NCI-H446 treated with DMSO at 0.1 percent for 48 hours (cell line): ENCODE measurements around the gene GKN1.
"Not testable (repeated sequence)": the region's sequence is repeated elsewhere in the genome, so short reads cannot be mapped to it uniquely, and the experiment has no call there.

Source experiments
- DNase-seq: peaks from one replicate; lab custom pipeline; 2025; lab: John Stamatoyannopoulos, UW

Gene GKN1

GRCh38 chr2:68974251-68974650, at the start of gene GKN1:
GKN1 (plus strand) TSS chr2:68974636; CDS start chr2:68974678, 42 bp downstream.
- DNase-seq, result no peak

DNA sequence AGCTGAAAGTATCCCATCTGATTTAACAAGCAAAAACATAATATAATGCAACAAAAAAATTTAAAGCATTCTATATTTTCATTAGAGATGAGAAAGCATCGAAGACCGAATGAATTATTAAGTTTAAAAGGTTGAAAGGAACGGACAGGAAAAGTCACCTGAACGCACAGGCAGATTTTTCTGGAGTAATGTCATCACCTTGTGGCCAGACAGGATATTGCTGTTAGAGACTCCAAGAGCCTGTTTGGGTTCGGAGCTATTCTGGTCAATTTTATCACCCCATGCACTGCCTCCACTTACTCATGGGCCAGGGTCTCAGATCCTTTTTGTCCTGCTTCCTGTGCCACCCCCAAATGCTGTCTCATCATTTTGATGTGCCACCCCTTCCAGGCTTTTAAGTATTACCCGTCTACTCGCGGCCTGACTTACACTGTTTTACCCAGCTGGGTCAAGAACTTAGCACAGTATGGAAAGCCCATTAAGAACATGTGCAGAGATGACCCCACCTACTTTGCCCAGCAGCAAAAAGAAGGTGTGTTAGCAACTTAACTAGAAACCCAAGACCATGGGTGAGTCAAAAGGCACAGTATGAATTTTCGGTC, 49.0 kb upstream of the GKN1 start:
- peak; percentile 11 for DNase-seq

DNA sequence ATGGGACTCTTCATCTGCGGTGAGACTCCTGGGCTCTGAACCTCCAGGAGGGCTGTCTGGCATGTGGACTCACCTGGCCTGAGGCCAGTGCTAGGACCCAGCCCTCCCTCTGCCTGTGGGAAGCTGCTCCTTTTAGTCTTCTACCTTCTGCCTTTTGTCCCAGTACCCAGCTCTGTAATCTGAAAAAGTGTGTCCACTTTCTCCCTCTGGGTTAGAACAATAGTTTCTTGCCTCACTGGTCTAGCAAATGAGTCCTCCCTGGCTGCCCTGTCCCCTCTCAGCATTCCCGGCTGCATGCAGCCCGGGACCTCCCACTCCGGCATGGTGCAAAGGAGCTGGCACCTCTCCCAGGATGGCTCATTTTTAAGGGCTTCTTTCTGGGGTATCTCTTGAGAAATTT, 47.6 kb upstream of the GKN1 start:
- DNase-seq, result no peak

GRCh38 chr2:68931149-68931711, 43.2 kb upstream of the GKN1 start:
- DNase-seq, result no peak

- DNase-seq, result no peak
These were observed 42.6 kb upstream of the GKN1 start for GRCh38 chr2:68931799-68932198.

DNA sequence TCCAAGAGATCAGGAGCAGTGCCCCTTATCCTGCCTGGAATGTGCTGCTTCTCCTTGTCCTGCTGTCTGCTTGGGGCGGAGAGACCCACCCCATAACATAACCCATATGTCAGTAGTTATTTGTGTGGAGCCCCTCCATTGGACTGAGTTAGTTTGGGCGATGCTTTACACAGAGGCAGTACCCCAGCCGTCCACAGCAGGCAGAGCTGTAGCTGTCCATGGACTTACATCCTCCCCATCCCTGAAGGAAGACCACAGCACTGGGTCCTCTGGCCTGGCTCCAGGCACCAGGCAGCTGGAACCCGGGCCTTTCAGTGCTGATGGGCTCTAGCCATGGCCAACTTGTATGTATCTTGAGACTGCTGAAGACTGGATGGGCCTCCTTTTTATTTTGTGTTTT, 42.0 kb upstream of the GKN1 start:
- DNase-seq, result no peak

- no peak for DNase-seq
These were observed 40.4 kb upstream of the GKN1 start for GRCh38 chr2:68934021-68934420.

- no peak for DNase-seq
These were observed 39.0 kb upstream of the GKN1 start for GRCh38 chr2:68935471-68935870.

DNA sequence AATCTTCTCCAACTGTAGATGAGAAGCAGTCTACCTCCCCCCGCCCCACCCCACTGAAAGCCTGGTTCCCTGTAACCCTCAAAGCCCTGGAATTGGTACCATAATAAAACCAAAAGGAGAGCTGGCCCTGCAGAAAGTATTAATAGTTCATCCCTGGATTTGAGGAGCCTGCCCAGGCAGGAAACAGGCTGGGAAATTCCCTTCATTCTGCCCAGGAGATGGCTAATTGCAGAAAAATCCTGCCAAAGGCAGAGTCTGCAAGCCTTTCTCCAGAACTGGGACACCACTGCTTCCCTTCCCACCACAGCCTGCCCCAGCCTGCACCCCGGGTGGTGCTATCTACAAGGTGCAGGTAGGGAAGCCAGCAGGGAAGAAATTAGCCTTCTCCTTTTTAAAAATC, 38.0 kb upstream of the GKN1 start:
- DNase-seq, result no peak

- no peak for DNase-seq
These were observed 37.5 kb upstream of the GKN1 start for GRCh38 chr2:68936889-68937288.

GRCh38 chr2:68937346-68938055, 36.9 kb upstream of the GKN1 start:
- no peak for DNase-seq

DNA sequence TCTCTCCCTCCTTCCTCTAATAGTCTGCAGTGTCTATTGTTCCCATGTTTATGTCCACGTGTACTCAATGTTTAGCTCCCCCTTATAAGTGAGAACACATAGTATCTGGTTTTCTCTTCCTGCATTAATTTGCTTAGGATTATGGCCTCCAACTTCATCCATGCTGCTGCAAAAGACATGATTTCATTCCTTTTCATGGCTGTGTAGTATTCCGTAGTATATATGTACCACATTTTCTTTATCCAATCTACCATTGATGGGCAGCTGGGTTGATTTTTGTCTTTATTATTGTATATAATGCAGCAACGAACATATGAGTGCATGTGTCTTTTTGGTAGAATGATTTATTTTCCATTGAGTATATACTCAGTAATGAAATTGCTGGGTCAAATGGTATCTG, 35.5 kb upstream of the GKN1 start:
- no peak for DNase-seq

DNA sequence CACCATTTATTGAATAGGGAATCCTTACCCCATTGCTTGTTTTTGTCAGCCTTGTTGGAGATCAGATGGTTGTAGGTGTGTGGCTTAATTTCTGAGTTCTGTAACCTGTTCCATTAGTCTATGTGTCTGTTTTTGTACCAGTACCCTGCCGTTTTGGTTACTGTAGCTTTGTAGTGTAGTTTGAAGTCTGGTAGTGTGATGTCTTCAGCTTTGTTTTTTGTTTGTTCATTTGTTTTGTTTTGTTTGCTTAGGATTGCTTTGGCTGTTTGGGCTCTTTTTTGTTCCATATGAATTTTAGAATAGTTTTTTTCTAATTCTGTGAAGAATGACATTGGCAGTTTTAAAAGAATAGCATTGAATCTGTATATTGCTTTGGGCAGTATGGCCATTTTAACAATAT, 34.5 kb upstream of the GKN1 start:
- DNase-seq, result no peak

DNA sequence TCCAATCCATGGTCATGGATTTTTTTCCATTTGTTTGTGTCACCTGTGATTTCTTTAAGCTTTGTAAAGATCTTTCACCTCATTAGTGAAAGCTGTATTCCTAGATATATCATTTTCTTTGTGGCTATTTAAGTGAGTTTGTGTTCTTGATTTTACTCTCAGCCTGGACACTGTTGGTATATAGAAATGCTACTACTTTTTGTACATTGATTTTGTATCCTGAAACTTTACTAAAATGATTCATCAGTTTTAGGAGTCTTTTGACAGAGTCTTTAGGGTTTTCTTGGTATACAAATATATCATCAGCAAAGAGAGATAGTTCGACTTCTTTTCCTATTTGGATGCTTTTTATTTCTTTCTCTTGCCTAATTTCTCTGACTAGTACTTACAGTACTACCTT, 34.1 kb upstream of the GKN1 start:
- no peak for DNase-seq

DNA sequence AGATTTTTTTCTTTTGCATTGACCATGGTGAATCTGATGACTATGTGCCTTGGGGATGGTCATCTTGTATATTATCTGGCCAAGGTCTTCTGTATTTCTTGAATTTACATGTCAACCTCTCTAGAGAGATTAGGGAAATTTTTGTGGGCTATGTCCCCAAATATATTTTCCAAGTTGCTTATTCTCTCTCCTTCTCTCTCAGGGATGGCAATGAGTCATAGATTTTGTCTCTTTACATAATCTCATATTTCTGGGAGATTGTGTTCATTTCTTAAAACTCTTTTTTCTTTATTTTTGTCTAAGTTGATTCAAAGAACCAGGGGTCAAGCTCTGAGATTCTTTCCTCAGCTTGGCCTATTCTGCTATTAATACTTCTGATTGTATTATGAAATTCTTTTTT, 31.6 kb upstream of the GKN1 start:
- no peak for DNase-seq

GRCh38 chr2:68943581-68944568, 30.6 kb upstream of the GKN1 start:
- peak; percentile 51 for DNase-seq

DNA sequence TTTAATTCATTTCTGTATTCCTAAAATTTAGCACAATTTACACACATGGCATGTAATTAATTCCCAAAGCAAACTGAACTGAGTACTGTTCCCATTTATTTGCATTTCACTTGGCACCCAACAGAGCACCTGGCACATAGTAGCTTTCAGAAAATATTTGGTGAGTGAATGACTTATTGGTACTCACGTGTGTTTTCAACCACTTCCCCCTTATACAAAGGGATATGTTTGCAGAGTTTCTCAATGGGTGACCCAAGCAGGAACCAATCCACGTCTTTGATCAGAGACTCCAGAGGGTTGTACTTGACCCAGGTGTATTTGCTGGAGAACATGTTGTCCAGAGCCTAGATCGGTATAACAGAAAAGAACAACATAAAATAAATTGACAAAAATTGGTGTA, 28.3 kb upstream of the GKN1 start:
- no peak for DNase-seq

- DNase-seq, result no peak
These were observed 25.7 kb upstream of the GKN1 start for GRCh38 chr2:68948710-68949109.

DNA sequence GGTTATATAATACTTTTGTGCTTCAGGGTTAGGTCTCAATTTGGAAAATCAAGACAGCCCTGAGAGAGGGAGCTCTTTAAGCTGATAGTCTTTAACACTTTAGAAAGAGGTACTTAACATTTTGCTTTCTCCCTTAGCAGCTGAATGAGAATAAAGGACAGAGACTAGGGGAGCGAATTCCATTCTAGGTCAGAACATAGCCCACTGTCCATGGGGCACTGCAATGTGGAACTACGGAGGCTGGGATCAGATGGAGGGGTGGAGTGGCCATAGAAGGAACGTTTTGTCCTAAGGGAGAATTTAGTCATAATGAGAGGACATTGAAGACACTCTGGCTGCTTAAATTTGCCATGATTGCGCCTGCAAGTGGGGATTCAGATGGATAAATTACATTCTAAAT, 22.5 kb upstream of the GKN1 start:
- DNase-seq, result no peak

DNA sequence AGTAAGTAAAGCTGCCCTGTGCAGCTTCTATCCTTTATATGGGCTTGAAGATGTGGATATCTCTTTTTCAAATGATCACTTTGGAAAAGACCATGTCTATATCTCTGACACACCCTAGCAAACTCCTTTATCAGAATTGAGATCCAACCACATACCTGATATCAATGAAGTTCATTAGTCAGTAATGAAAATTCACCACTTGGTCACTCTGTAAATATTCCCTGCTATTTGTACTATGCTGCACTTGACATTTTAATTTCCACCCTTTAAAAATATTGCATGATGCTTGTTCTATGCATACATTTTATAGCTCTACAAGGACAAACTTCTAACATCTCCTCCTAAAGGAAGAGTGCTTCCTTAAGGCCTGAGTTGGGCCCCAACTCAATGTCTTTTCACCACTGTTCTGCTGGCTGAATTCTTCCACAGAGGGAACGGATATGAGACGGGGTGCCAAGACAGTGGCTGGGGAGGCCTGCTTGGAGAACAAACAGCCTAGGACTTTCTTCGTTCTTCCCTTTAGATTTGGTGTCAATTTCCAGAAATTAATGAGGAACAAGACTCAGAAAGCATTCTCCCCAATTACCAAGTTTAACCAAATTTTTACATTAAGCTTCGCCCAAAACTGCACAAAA, 21.4 kb upstream of the GKN1 start, which contains the start of gene GKN2:
Gene GKN2 (minus strand): TSS at position 7 of the 635 bp plus-strand sequence. CDS start 32 bp downstream, outside the sequence.
- no peak for DNase-seq

DNA sequence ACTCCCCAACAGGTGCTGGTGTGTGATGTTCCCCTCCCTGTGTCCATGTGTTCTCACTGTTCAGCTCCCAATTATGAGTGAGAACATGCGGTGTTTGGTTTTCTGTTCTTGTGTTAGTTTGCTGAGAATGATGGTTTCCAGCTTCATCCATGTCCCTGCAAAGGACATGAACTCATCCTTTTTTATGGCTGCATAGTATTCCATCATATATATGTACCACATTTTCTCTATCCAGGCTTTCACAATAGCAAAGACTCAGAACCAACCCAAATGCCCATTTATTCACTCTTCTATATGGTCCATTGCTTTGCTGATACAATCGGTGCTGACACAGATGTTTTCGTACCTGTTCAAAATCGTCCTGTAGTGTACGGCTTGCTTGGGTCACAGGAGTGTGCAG, 19.0 kb upstream of the GKN1 start:
- DNase-seq, result not testable (repeated sequence)

DNA sequence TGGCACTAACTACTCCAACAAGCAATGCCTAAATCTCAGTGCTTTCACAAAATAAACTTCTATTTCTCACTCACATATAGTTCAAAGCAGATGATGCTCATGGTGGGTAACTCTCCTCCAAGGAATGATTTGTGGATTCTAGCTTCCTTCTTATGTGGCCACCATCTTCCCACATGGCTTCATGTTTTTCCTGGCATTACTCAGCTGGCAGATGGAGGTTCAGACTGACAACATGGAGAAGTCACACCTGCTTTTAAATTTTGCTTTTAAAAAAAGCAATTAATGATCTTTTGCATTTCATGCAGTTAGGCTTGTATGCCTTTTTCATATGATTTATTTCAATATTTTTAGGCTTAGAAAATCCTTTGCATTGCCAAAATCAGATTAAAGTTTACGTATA, 15.4 kb upstream of the GKN1 start:
- DNase-seq, result no peak
